Spleen (tissue), 11 donors: ENCODE data around the gene APC. TPM values are rescaled to one million over a fixed set of nuclear protein-coding genes. Genes with fewer than 3 reads are reported as not detected.

Experiments
- DNase-seq: peaks from one replicate; pipeline ENCODE4 v3.0.0-alpha.2; 2020
- H3K27ac ChIP-seq, 8 donors: fragments of 200-600 bp; sonication (generic) in 7 of 8; 1 replicate in 4 of 8; 2 replicates in 4 of 8; pipeline versions ENCODE4 v1.5.0 to v1.8.0; 2016 to 2021; ENCODE audit warnings: inconsistent platforms in 4 of 8, mild to moderate bottlenecking in 4 of 8, moderate library complexity in 1 of 8
- H3K27me3 ChIP-seq, 7 donors: fragments of 200-600 bp; sonication (generic) in 6 of 7; replicated peaks in 1 of 7; 1 replicate in 4 of 7; 2 replicates in 3 of 7; pipeline versions ENCODE4 v1.5.0 to v1.8.0; 2016 to 2021; ENCODE audit warnings: inconsistent platforms in 3 of 7, mild to moderate bottlenecking in 1 of 7
- H3K36me3 ChIP-seq, 6 donors: fragments of 200-600 bp; sonication (generic) in 5 of 6; 1 replicate in 4 of 6; 2 replicates in 2 of 6; pipeline versions ENCODE4 v1.5.0 to v1.8.0; 2016 to 2021; ENCODE audit warnings: inconsistent platforms in 2 of 6
- H3K4me1 ChIP-seq, 6 donors: fragments of 200-600 bp; sonication (generic) in 5 of 6; 1 replicate in 3 of 6; 2 replicates in 3 of 6; pipeline versions ENCODE4 v1.5.0 to v1.8.0; 2016 to 2021; ENCODE audit warnings: inconsistent platforms in 3 of 6
- H3K4me3 ChIP-seq, 8 donors: fragments of 200-600 bp; sonication (generic) in 7 of 8; 1 replicate in 4 of 8; 2 replicates in 4 of 8; pipeline versions ENCODE4 v1.5.0 to v1.8.0; 2016 to 2021; ENCODE audit warnings: inconsistent platforms in 4 of 8, mild to moderate bottlenecking in 4 of 8, moderate library complexity in 2 of 8
- H3K9me3 ChIP-seq, 8 donors: fragments of 200-600 bp; sonication (generic) in 7 of 8; 1 replicate in 4 of 8; 2 replicates in 4 of 8; pipeline versions ENCODE4 v1.5.0 to v1.8.0; 2016 to 2021; ENCODE audit warnings: inconsistent platforms in 4 of 8
- POLR2A ChIP-seq, 3 donors: fragments of 450-650 bp; IDR thresholded peaks; one replicate each; pipeline ENCODE4 v1.5.1; 2017; ENCODE audit warnings: antibody characterized with exemption in 3 of 3, mild to moderate bottlenecking in 1 of 3
- POLR2AphosphoS5 ChIP-seq, 3 donors: sonication (generic); formaldehyde crosslinking; IDR thresholded peaks; one replicate each; pipeline ENCODE4 v1.5.1; 2017; ENCODE audit warnings: antibody characterized with exemption in 3 of 3
- WGBS, 5 donors: extraction: QIAGEN DNeasy Blood & Tissue Kit in 3 of 5; methylation state at CpG; one replicate each; pipeline versions ENCODE4 v1.1.5 to v1.1.7; 2013 to 2018; 5-methylcytosine and 5-hydroxymethylcytosine counted together
- intact Hi-C: fragments of 100-400 bp; cut with DNase I; formaldehyde crosslinking; loops from one replicate; pipeline ENCODE4 v1.15.0; 2023; ENCODE audit warnings: low total_unique reads
- polyA plus RNA-seq, 3 donors: library from polyadenylated mRNA; stranded (reverse); fragments of 200-250 nt; gene quantifications; one replicate each; pipeline ENCODE4 v1.2.1, GENCODE V29; 2013
- total RNA-seq, 7 donors: library from RNA; depleted of rRNA in 3 of 7; stranded (reverse); fragments of >200 nt in 3 of 7; fragmentation: NEBNext Ultra II Directional in 4 of 7; extraction: Animal tissue kit (Norgen Biotek cat#: 25700) in 4 of 7; gene quantifications; one replicate each; pipeline versions ENCODE4 v1.1.0 to v1.2.1, GENCODE V29; 2016 to 2021
- TF ChIP-seq, protein P1 (sequence below), 11 experiments: fragments of 200-600 bp in 7 of 11; fragments of 450-650 bp in 4 of 11; sonication (generic) in 4 of 11; IDR thresholded peaks in 8 of 11; conservative IDR thresholded peaks in 3 of 11; 1 replicate in 7 of 11; 2 replicates in 4 of 11; pipeline versions ENCODE4 v1.4.0 to v1.8.0; 2016 to 2021; ENCODE audit warnings: antibody characterized with exemption in 11 of 11, inconsistent platforms in 4 of 11, mild to moderate bottlenecking in 1 of 11
- donor health status: healthy with polysubstance abuse.
- donor health status: DM: no; HTN: no; CAD: no; lungs with moderate emphysema.
- donor health status: DM: no; HTN: no; CAD: no.
- donor health status: Bipolar disorder and iron deficiency.
- donor health status: healthy.
- donor health status: DM: no; HTN: no; CAD: no.
- donor health status: DM: yes; HTN: yes; CAD: no.

APC gene
- total and polyA plus RNA-seq, 10 donors = 2.1 to 83.0 (median 52.5) TPM

DNA sequence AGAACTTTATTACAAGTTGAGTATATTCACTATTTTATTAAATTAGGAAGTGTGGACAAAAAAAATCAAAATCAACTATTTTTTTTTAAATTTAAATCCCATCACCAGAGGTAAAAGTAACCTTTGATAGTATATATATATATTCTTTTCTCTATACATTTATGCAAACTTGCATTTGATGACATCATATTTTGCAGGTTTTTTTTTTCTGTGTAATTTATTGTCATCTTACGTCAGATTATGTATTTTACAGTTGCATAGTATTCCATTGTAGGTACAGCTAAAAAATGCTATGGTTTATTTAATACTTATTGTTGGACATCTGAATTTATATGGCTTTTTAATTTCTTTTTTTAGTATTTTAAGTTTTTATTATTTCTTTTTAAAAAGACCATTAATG is 25.5 kb downstream of the APC start:
- peaks cover 0 to 2% (median 0%) of the 10 kb centered on the region in 6 donors for H3K4me1 ChIP-seq
- intact Hi-C loops = loop anchor here (10.0 kb wide), 1 partner anchor 588 kb away; no protein-coding TSS in a partner anchor
- no peak overlapping the region for H3K27ac ChIP-seq
- no peak for DNase-seq
- H3K36me3 ChIP-seq = peaks cover 0 to 77% (median 22%) of the 10 kb centered on the region in 6 donors
- no peak overlapping the region for H3K4me3 ChIP-seq
- no peak for TF ChIP-seq POLR2AphosphoS5 (IDR thresholded peaks at IDR 0.05)
- TF ChIP-seq, protein P1, sequence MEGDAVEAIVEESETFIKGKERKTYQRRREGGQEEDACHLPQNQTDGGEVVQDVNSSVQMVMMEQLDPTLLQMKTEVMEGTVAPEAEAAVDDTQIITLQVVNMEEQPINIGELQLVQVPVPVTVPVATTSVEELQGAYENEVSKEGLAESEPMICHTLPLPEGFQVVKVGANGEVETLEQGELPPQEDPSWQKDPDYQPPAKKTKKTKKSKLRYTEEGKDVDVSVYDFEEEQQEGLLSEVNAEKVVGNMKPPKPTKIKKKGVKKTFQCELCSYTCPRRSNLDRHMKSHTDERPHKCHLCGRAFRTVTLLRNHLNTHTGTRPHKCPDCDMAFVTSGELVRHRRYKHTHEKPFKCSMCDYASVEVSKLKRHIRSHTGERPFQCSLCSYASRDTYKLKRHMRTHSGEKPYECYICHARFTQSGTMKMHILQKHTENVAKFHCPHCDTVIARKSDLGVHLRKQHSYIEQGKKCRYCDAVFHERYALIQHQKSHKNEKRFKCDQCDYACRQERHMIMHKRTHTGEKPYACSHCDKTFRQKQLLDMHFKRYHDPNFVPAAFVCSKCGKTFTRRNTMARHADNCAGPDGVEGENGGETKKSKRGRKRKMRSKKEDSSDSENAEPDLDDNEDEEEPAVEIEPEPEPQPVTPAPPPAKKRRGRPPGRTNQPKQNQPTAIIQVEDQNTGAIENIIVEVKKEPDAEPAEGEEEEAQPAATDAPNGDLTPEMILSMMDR (IDR thresholded peaks at IDR 0.05 in 8 of 11, conservative IDR thresholded peaks at IDR 0.05 in 3 of 11) = no peak
- TF ChIP-seq POLR2A (IDR thresholded peaks at IDR 0.05) = no peak
- no peaks in the 10 kb centered on the region for H3K9me3 ChIP-seq
- 94 to 100% (median 97%) methylated on average over 1 of the region's 1 CpG for WGBS, 5 donors
- H3K27me3 ChIP-seq = no peaks in the 10 kb centered on the region

DNA sequence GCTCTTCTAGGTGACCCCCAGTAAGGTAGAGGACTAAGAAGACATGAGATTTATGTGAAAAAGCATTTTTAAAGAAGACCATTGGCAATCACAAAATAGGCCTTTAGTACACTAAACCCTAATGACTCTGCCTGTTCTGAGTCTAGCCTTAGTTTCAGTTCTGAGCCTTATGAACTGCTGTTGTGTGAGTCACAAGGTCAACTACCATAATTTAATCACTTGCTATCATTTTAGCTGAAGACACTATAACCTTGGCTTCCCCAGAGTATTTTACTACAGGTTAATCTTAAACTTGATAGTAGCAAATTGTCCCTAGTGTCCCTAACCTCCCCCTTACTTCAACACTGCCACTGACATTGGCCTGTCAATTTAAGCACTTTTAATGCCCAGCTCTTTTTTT is 34.4 kb downstream of the APC start:
- Histone ChIP-seq H3K36me3 (peaks cover 3 to 98% (median 34%) of the 10 kb centered on the region in 6 donors), H3K27ac (no peak overlapping the region), H3K4me1 (no peaks in the 10 kb centered on the region), H3K27me3 (no peaks in the 10 kb centered on the region), H3K9me3 (no peaks in the 10 kb centered on the region), H3K4me3 (no peak overlapping the region)
- DNase-seq = no peak
- intact Hi-C loops = no loop called here
- no peak for TF ChIP-seq POLR2A (IDR thresholded peaks at IDR 0.05)
- TF ChIP-seq, protein P1 (IDR thresholded peaks at IDR 0.05 in 8 of 11, conservative IDR thresholded peaks at IDR 0.05 in 3 of 11) = no peak
- no peak for TF ChIP-seq POLR2AphosphoS5 (IDR thresholded peaks at IDR 0.05)

DNA sequence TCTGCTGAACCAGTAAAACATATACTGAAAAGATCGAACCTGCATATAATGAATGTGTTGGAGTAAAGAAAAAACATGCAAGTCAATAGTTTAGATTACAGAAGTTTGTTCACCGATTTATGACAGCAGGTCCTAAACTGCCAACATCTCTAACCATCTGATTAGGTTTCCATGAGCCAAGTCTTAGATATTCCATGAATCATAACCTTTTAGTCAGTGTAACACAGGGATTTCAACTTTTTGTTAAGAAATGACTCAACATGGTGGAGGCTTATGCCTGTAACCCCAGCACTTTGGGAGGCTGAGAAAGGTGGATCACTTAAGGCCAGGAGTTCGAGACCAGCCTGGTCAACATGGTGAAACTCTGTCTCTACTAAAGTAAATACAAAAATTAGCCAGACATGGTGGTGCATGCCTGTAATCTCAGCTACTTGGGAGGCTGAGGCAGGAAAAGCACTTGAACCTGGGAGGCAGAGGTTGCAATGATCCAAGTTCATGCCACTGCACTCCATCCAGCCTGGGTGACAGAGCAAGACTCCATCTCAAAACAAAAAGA is 38.7 kb downstream of the APC start:
- no peaks in the 10 kb centered on the region for H3K4me1 ChIP-seq
- peaks cover 0 to 97% (median 28%) of the 10 kb centered on the region in 6 donors for H3K36me3 ChIP-seq
- no peak for TF ChIP-seq POLR2AphosphoS5 (IDR thresholded peaks at IDR 0.05)
- TF ChIP-seq, protein P1 (IDR thresholded peaks at IDR 0.05 in 8 of 11, conservative IDR thresholded peaks at IDR 0.05 in 3 of 11) = no peak
- no peak for TF ChIP-seq POLR2A (IDR thresholded peaks at IDR 0.05)
- intact Hi-C loops = no loop called here
- H3K9me3 ChIP-seq = no peaks in the 10 kb centered on the region
- no peak overlapping the region for H3K4me3 ChIP-seq
- WGBS, 5 donors = 95 to 98% (median 97%) methylated on average over 3 of the region's 3 CpGs
- H3K27me3 ChIP-seq = no peaks in the 10 kb centered on the region
- no peak overlapping the region for H3K27ac ChIP-seq
- no peak for DNase-seq

DNA sequence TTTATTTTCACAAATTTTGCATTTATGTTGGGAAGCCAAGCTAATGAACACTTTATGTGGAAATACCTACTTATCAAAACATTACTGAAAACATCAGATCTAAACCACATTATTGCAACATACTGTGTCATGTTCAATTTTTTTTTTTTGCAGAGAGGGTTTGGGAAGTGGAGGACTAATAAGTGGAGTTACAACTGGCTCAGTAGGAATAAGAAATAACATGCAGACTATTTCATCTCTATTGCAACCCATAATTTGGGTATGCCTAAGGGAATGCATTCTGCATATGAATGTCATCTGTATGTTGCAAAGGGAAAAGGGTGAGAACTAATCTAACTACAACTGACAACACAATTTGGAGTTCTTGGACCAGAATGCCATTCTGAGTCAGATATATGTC is 41.8 kb downstream of the APC start:
- no peak overlapping the region for H3K27ac ChIP-seq
- H3K4me1 ChIP-seq = no peaks in the 10 kb centered on the region
- H3K4me3 ChIP-seq = no peak overlapping the region
- no peaks in the 10 kb centered on the region for H3K27me3 ChIP-seq
- no peaks in the 10 kb centered on the region for H3K9me3 ChIP-seq
- intact Hi-C loops = no loop called here
- TF ChIP-seq POLR2A (IDR thresholded peaks at IDR 0.05) (no peak), POLR2AphosphoS5 (IDR thresholded peaks at IDR 0.05) (no peak)
- TF ChIP-seq, protein P1 (IDR thresholded peaks at IDR 0.05 in 8 of 11, conservative IDR thresholded peaks at IDR 0.05 in 3 of 11) = no peak
- DNase-seq = no peak
- peaks cover 0 to 99% (median 43%) of the 10 kb centered on the region in 6 donors for H3K36me3 ChIP-seq
